ENCODE data around the gene RP2. TPM values are rescaled to one million over a fixed set of nuclear protein-coding genes. Genes with fewer than 3 reads are reported as not detected.
A peak's percentile ranks its signal among the peaks of the same experiment; 100 is the strongest.

Gene RP2
- total RNA-seq, 4 donors from 2014 or later = 5.1 to 8.3 (median 6.3) TPM

DNA sequence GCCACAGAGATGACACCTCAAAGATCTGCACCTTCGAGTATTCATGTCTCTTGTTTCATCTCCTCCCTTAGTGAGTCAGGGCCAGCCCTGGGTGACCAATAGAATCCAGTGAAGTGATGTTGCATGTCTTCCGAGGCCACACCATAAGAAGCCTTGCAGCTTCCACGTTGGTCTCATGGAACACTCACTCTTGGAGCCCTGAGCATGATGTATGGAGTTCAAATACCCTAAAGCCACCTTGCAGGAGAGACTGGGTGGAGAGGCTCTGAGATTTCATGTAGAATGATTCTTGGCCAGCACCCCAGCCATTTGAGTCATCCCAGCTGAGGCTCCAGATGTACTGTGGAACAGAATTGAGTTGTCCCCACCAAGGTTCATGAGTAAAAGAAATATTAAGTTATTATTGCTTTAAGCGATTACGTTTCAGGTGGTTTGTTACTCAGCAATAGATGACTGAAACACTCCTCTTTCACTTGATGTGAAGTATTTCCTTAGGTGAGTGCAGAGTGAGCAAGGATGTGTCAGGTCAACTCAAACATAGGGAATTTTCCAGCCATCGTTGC is 5.0 kb upstream of the RP2 start:
- no peaks in the 10 kb centered on the region for H3K9me3 ChIP-seq
- H3K27ac ChIP-seq = no peak overlapping the region
- no peak for DNase-seq (ENCODE audit: low spot score in 2 of 2)
- no peak overlapping the region for H3K4me3 ChIP-seq
- H3K36me3 ChIP-seq = no peaks in the 10 kb centered on the region
- TF ChIP-seq EP300 (IDR thresholded peaks at IDR 0.05) (no peak), POLR2AphosphoS5 (IDR thresholded peaks at IDR 0.05) (no peak), POLR2A (IDR thresholded peaks at IDR 0.05) (no peak)
- TF ChIP-seq, protein P1, sequence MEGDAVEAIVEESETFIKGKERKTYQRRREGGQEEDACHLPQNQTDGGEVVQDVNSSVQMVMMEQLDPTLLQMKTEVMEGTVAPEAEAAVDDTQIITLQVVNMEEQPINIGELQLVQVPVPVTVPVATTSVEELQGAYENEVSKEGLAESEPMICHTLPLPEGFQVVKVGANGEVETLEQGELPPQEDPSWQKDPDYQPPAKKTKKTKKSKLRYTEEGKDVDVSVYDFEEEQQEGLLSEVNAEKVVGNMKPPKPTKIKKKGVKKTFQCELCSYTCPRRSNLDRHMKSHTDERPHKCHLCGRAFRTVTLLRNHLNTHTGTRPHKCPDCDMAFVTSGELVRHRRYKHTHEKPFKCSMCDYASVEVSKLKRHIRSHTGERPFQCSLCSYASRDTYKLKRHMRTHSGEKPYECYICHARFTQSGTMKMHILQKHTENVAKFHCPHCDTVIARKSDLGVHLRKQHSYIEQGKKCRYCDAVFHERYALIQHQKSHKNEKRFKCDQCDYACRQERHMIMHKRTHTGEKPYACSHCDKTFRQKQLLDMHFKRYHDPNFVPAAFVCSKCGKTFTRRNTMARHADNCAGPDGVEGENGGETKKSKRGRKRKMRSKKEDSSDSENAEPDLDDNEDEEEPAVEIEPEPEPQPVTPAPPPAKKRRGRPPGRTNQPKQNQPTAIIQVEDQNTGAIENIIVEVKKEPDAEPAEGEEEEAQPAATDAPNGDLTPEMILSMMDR (IDR thresholded peaks at IDR 0.05) = no peak
- 64% methylated on average over 6 of the region's 6 CpGs for WGBS
- H3K27me3 ChIP-seq = no peaks in the 10 kb centered on the region
- no peaks in the 10 kb centered on the region for H3K4me1 ChIP-seq

DNA sequence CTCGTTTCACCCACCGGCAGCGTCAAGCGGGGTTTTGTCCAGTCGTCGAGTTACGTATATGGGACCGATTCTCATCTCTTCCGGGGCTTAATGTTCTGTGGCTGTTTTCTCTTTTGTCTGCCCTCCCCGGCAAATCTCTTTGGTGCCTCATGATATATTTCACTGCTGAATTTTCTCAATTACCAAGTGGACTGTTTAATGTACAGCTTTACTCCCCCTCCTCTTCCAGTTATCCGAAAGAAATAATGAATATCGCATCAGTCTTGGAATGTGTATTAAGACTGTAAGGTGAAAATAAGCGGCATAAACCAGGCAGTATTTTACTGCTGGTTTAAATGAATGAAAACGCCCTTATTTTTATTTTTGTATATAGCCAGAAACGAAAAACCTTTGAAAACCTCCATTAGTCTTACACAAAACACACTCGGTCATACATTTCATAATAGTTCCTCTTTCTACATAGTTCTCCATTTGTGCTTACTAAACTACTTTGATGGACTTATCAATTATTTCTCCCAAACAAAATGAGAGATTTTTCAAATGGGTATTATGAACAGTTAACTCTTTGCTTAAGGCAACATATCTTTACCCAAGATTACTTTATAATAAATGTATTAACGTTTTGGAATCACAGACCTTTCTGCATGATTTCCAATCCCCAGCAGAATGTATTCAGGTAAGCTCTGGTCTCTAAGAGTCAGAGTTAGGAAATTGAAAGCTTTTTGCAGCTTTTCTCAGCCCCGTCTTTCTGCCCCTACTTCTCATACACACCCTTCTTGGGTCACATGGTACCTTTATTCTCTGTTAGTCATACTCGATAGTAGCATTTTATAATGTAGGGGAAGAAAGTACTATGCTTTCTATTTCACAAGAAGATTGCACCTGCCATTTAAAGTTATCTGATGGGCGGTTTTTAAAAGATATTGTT is 979 bp downstream of the RP2 start:
- Histone ChIP-seq H3K27ac (peak overlapping the region; percentile 93), H3K4me1 (peaks cover 20% of the 10 kb centered on the region), H3K27me3 (no peaks in the 10 kb centered on the region), H3K9me3 (no peaks in the 10 kb centered on the region), H3K36me3 (no peaks in the 10 kb centered on the region), H3K4me3 (peak overlapping the region; percentile 73)
- 35% methylated on average over 20 of the region's 20 CpGs for WGBS
- TF ChIP-seq POLR2A (IDR thresholded peaks at IDR 0.05) (no peak), POLR2AphosphoS5 (IDR thresholded peaks at IDR 0.05) (no peak), EP300 (IDR thresholded peaks at IDR 0.05) (no peak)
- TF ChIP-seq, protein P1 (IDR thresholded peaks at IDR 0.05) = no peak
- no peak for DNase-seq (ENCODE audit: low spot score in 2 of 2)

DNA sequence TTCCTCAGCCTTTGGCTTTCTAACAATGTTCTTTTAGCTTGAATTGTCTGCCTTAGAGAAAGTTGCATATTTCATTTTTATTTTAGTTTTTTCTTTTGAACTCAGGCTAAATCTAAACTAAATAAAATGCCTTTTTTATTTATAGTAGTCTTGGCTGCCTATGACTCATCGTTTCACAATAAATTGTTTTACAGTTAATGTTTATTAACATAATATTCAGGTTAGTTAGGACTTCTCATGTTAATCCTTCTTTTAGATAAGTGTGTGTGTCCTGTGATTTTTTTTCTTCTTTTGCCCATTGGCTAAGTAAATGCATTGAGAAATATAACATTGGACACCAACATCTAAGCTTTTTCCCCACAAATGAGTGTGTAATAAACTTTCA is 1.6 kb downstream of the RP2 start:
- TF ChIP-seq, protein P1 (IDR thresholded peaks at IDR 0.05) = no peak
- TF ChIP-seq POLR2A (IDR thresholded peaks at IDR 0.05) = no peak
- TF ChIP-seq EP300 (IDR thresholded peaks at IDR 0.05) = no peak
- H3K36me3 ChIP-seq = no peaks in the 10 kb centered on the region
- H3K4me1 ChIP-seq = peaks cover 20% of the 10 kb centered on the region
- no peak overlapping the region for H3K27ac ChIP-seq
- H3K27me3 ChIP-seq = no peaks in the 10 kb centered on the region
- no peaks in the 10 kb centered on the region for H3K9me3 ChIP-seq
- WGBS = 27% methylated on average over 1 of the region's 1 CpG
- peak overlapping the region; percentile 73 for H3K4me3 ChIP-seq
- DNase-seq (ENCODE audit: low spot score in 2 of 2) = no peak

DNA sequence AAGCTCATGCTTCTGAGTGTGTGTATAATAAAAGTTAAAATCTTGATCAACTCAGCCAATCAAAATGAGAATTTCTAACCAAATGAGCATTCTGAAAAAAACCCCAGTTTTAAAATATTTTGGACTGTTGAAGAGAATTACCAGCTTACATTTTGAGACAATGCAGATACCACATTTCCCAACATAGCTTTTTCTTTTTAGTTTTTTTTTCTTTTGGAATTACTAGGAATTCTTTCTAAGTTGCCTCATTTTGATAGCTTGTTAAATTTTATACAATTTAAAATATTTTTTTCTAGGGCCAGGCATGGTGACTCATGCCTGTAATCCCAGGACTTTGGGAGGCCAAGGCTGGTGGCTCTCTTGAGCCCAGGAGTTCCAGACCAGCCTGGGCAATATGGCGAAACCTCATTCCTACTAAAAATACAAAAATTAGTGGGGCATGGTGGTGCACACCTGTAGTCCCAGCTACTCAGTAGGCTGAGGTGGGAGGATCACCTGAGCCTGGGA is 2.2 kb downstream of the RP2 start:
- Histone ChIP-seq H3K36me3 (no peaks in the 10 kb centered on the region), H3K4me1 (peaks cover 20% of the 10 kb centered on the region), H3K27me3 (no peaks in the 10 kb centered on the region), H3K4me3 (no peak overlapping the region), H3K27ac (no peak overlapping the region), H3K9me3 (no peaks in the 10 kb centered on the region)
- TF ChIP-seq, protein P1 (IDR thresholded peaks at IDR 0.05) = no peak
- no peak for TF ChIP-seq EP300 (IDR thresholded peaks at IDR 0.05)
- no peak for TF ChIP-seq POLR2AphosphoS5 (IDR thresholded peaks at IDR 0.05)
- no peak for TF ChIP-seq POLR2A (IDR thresholded peaks at IDR 0.05)
- WGBS = 87% methylated on average over 1 of the region's 1 CpG
- DNase-seq (ENCODE audit: low spot score in 2 of 2) = no peak

DNA sequence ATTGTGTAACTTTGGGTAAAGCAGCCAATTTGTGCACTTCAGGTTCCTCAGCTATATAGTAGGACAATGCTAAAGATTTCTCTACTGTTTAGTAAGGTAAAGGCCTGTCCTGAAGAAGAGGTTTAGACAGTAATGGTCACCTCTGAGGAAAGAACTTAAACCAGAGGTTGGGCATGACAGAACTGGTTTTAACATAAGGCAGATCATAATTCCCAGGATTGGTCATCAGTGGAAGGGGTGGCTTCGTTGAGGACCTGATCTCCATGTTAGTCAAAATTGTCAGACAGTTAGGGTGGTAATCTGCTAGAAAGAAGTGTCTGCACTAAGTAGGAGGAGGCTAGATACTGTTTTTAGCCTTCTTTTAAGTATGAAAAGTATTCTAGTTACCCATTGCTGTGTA is 4.1 kb downstream of the RP2 start:
- Histone ChIP-seq H3K27me3 (no peaks in the 10 kb centered on the region), H3K27ac (no peak overlapping the region), H3K4me1 (peaks cover 20% of the 10 kb centered on the region), H3K36me3 (no peaks in the 10 kb centered on the region), H3K9me3 (no peaks in the 10 kb centered on the region), H3K4me3 (no peak overlapping the region)
- 46% methylated on average over 1 of the region's 1 CpG for WGBS
- no peak for TF ChIP-seq POLR2AphosphoS5 (IDR thresholded peaks at IDR 0.05)
- no peak for TF ChIP-seq EP300 (IDR thresholded peaks at IDR 0.05)
- no peak for TF ChIP-seq POLR2A (IDR thresholded peaks at IDR 0.05)
- TF ChIP-seq, protein P1 (IDR thresholded peaks at IDR 0.05) = no peak
- DNase-seq (ENCODE audit: low spot score in 2 of 2) = no peak
